ENCODE results near the gene KIN. TPM values are rescaled to one million over a fixed set of nuclear protein-coding genes. Genes with fewer than 3 reads are reported as not detected.
A peak's percentile ranks its signal among the peaks of the same experiment; 100 is the strongest.

The KIN gene
- polyA plus RNA-seq, 1 of the 3 experiments (the other 2 are of a cell fraction): 3.2 TPM

- TF ChIP-seq ELF1 (IDR thresholded peaks at IDR 0.05) (0 out of 2 replicates have a peak, but pooled peaks have one; percentile 12), EZH2phosphoT487 (IDR thresholded peaks at IDR 0.05; ENCODE audit: borderline replicate concordance, low read depth) (no peak), SMC3 (IDR thresholded peaks at IDR 0.05; ENCODE audit: low read depth, low read length) (no peak), EP300 (IDR thresholded peaks at IDR 0.05; ENCODE audit: borderline replicate concordance in 1 of 2, low read depth in 1 of 2, low read length in 1 of 2) (peak in 1 of 2 experiments; percentile 81; a peak in 1 of 4 replicates), NFIC (IDR thresholded peaks at IDR 0.05; ENCODE audit: borderline replicate concordance) (peak; percentile 55; the same call in 1 of the 2 replicates), JUND (IDR thresholded peaks at IDR 0.05) (peak; percentile 91), YY1 (IDR thresholded peaks at IDR 0.05; ENCODE audit: low read depth) (peak; percentile 65; the same call in 1 of the 2 replicates), FOSL2 (IDR thresholded peaks at IDR 0.05; ENCODE audit: borderline replicate concordance, low read depth) (peak; percentile 92), RAD21 (IDR thresholded peaks at IDR 0.05; ENCODE audit: low read length) (no peak), MEF2A (IDR thresholded peaks at IDR 0.05; ENCODE audit: borderline replicate concordance, low read depth) (peak; percentile 46; the same call in 1 of the 2 replicates), TCF12 (IDR thresholded peaks at IDR 0.05) (peak; percentile 77), RXRA (IDR thresholded peaks at IDR 0.05; ENCODE audit: borderline replicate concordance, low read depth) (peak; percentile 50; the same call in 1 of the 2 replicates), TEAD4 (IDR thresholded peaks at IDR 0.05; ENCODE audit: borderline replicate concordance, insufficient read depth) (peak; percentile 80)
- TF ChIP-seq, protein P1, sequence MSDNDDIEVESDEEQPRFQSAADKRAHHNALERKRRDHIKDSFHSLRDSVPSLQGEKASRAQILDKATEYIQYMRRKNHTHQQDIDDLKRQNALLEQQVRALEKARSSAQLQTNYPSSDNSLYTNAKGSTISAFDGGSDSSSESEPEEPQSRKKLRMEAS (IDR thresholded peaks at IDR 0.05; ENCODE audit: low read depth): peak; percentile 69; the same call in 1 of the 2 replicates
- TF ChIP-seq, protein P2, sequence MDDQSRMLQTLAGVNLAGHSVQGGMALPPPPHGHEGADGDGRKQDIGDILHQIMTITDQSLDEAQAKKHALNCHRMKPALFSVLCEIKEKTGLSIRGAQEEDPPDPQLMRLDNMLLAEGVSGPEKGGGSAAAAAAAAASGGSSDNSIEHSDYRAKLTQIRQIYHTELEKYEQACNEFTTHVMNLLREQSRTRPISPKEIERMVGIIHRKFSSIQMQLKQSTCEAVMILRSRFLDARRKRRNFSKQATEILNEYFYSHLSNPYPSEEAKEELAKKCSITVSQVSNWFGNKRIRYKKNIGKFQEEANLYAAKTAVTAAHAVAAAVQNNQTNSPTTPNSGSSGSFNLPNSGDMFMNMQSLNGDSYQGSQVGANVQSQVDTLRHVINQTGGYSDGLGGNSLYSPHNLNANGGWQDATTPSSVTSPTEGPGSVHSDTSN (IDR thresholded peaks at IDR 0.05): peak; percentile 83
- TF ChIP-seq, protein P3, sequence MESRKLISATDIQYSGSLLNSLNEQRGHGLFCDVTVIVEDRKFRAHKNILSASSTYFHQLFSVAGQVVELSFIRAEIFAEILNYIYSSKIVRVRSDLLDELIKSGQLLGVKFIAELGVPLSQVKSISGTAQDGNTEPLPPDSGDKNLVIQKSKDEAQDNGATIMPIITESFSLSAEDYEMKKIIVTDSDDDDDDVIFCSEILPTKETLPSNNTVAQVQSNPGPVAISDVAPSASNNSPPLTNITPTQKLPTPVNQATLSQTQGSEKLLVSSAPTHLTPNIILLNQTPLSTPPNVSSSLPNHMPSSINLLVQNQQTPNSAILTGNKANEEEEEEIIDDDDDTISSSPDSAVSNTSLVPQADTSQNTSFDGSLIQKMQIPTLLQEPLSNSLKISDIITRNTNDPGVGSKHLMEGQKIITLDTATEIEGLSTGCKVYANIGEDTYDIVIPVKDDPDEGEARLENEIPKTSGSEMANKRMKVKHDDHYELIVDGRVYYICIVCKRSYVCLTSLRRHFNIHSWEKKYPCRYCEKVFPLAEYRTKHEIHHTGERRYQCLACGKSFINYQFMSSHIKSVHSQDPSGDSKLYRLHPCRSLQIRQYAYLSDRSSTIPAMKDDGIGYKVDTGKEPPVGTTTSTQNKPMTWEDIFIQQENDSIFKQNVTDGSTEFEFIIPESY (IDR thresholded peaks at IDR 0.05; ENCODE audit: borderline replicate concordance, low read depth): no peak
- peak overlapping the region in 1 of 2 experiments; percentile 0; a peak in 1 of 4 replicates for H3K4me3 ChIP-seq (ENCODE audit: low read depth in 2 of 2, low read length in 1 of 2)
- H3K4me1 ChIP-seq (ENCODE audit: control insufficient read depth in 1 of 2, insufficient read depth in 2 of 2, low read depth in 1 of 2, low read length in 1 of 2): peaks cover 0 to 18% of the 10 kb centered on the region in 2 experiments
- ChIA-PET CTCF (interaction anchor here (1.1 to 1.3 kb wide), 2 partner anchors 10 to 11 kb away, joined by 3 to 4 read pairs; partner anchors contain the start of genes ATP5F1C and KIN), POLR2A (no interaction called here)
- peaks cover 50 to 62% of the 10 kb centered on the region in 2 experiments for H3K36me3 ChIP-seq (replicated peaks in 1 of 2; ENCODE audit: control insufficient read depth in 1 of 2, insufficient read depth in 2 of 2, low read length in 1 of 2)
- peak; percentile 17 for DNase-seq
- H3K9me3 ChIP-seq: no peaks in the 10 kb centered on the region
- peaks cover 35% of the 10 kb centered on the region for H3F3A ChIP-seq (replicated peaks; ENCODE audit: insufficient read depth)
- H2AFZ ChIP-seq (ENCODE audit: low read depth): no peak overlapping the region
- peaks cover 70% of the 10 kb centered on the region for H3K79me2 ChIP-seq (ENCODE audit: insufficient read depth)
- no peaks in the 10 kb centered on the region for H3K9me2 ChIP-seq
- peak overlapping the region; percentile 13 to 88; a peak in 3 of 4 replicates for H3K27ac ChIP-seq (ENCODE audit: low read depth in 2 of 2, low read length in 1 of 2)
- H3K9ac ChIP-seq: peak overlapping the region; percentile 36; the same call in 1 of the 2 replicates
- H4K20me1 ChIP-seq (ENCODE audit: insufficient read depth): peaks cover 29% of the 10 kb centered on the region
- H3K27me3 ChIP-seq (ENCODE audit: insufficient read depth): no peaks in the 10 kb centered on the region
- 19% methylated on average over 6 of the region's 6 CpGs for WGBS (ENCODE audit: low lambda C conversion rate)
- peak overlapping the region; percentile 34 for H3K4me2 ChIP-seq
Observed at GRCh38 chr10:7797582-7797981, 9.8 kb upstream of the KIN start.

Data from SK-N-SH (cell line).